ENCODE data around the gene HECTD4.

The HECTD4 gene

GRCh38 chr12:112314981-112315380, 67.2 kb downstream of the HECTD4 start:
- no peak for DNase-seq

- DNase-seq = no peak
These were observed 72.4 kb downstream of the HECTD4 start for GRCh38 chr12:112309797-112310196.

DNA sequence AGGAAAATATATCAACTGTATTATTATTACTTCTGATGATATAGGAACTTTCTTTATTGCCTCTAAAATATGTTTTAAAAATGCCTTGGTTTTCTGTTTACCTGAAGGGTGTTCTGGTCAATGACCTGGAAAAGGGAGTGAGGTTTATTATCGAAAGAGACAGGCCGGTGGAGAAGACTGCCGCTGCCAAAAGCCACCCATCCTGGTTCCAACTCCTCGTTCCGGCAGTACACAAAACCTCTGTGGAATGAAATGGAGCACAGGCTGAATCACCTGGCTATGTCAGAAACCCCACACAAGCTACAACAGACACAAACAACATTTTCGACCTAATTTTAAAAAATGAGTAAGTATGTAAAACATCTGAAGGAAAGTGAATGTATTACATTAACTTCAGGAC, 73.6 kb downstream of the HECTD4 start:
- no peak for DNase-seq

DNA sequence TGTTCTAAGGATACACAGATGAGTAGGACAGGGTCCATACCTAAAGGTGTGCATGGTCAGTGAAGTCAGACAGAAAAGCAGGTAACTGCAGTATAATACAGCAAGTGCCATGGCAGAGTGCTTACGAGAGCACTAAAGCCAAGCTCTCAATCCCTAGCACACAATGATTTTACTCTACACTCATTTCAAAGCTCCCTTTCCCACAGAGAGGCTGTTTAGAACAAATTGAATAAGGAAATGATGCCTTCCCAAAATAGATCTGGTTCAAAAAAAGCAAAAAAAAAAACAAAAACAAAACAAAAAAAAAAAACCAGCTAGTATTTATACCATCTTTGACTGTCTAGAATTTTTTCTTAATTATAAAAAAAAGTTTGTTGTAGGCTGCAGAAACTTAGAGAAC, 74.1 kb downstream of the HECTD4 start:
- no peak for DNase-seq

GRCh38 chr12:112307317-112308011, 74.8 kb downstream of the HECTD4 start:
- DNase-seq = no peak

DNA sequence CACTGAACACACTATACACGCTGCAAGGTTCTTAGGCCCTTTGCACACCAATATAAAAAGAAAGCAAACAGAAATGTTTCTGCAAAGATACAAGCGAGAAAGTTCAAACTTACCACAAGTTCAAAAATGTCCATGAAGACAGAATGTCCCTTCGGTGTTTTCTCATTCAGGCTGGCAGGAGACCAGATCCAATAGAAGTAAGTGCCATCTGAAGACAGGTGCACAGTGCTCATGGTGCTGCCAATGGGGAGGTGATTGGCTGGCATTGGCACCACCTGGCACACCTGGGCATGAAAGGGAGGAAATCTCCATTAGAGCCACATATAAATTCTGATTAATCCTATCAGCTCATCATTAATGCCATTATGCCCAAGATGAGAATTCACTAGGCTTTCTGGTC, 76.3 kb downstream of the HECTD4 start:
- DNase-seq = no peak

DNA sequence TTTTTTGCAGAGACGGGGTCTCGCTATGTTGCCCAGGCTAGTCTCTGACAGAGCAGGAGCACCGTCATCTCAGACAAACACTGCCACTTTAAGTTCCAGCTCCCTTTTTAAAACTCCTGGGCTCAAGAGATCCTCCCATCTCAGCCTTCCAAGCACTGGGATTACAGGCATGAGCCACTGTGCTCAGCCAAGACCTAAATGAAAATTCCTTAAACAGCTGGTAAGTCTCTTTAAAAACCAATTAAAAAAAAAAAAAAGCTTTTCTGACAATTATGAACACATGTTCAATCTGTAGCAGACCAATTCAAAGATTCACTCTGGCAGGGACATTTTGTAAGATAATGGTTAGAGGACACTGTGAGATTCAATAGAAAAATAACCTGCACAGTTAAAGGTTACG, 77.8 kb downstream of the HECTD4 start:
- DNase-seq = no peak

DNA sequence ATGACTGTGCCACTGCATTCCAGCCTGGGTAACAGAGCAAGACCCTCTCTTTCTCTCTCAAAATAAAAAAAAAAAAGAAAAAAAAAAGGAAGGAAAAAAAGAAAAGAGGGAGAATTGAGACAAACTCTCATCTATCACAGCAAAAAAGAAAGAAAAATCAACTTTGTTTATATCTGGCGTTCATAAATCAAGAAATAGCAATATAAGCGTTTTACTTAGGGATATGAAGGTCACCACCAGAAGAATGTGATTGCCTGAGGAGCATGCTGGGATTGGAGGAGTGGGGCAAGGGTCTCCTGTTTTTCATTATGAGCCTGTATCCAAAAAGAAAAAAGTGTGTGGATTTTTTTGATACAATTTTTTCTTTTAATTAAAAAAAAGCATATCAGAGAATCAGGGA, 78.4 kb downstream of the HECTD4 start:
- no peak for DNase-seq

DNA sequence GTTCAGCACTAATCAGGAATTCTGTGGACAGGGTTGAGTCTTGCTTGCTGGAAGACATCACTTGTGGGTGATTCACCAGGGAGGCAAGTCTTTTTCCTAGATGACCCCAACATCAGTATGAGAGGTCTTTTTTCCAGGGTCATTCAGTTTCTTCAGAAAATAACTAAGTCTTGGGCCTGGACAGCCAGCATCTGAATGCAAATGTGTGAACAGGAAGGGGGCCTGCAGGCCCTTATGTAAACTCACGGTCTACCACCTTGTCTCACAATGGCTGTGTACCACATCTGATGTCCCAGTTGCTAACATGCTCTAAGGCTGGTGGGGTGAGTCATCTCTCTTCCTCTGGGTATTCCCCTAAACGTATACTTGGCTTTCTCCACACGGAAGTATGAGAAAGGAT, 79.2 kb downstream of the HECTD4 start:
- DNase-seq = peak; percentile 4

DNA sequence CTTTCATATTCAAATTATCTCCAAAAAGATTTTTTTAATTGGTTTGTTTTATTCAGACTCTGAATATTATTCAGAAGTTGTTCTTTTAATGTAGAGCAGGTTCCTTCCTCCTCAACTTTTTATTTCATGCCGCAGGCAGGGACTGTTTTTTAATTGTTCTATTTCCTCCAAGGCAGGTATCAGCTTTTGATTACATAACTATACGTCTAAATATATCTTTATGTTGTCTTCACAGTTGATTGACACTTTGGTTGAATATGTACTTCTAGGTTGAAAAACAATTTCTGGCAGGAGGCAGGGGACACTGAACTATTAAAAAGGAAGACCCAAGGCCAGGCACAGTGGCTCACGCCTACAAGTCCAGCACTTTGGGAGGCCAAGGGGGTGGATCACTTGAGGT, 82.5 kb downstream of the HECTD4 start:
- no peak for DNase-seq

- DNase-seq = no peak
These were observed 85.0 kb downstream of the HECTD4 start for GRCh38 chr12:112297188-112297587.

GRCh38 chr12:112296183-112296582, 86.0 kb downstream of the HECTD4 start:
- no peak for DNase-seq

GRCh38 chr12:112294793-112295192, 87.4 kb downstream of the HECTD4 start:
- DNase-seq = no peak

GRCh38 chr12:112288638-112289037, 93.6 kb downstream of the HECTD4 start:
- no peak for DNase-seq

GRCh38 chr12:112285600-112286401, 96.4 kb downstream of the HECTD4 start:
- no peak for DNase-seq

GRCh38 chr12:112283546-112283945, 98.7 kb downstream of the HECTD4 start:
- no peak for DNase-seq

DNA sequence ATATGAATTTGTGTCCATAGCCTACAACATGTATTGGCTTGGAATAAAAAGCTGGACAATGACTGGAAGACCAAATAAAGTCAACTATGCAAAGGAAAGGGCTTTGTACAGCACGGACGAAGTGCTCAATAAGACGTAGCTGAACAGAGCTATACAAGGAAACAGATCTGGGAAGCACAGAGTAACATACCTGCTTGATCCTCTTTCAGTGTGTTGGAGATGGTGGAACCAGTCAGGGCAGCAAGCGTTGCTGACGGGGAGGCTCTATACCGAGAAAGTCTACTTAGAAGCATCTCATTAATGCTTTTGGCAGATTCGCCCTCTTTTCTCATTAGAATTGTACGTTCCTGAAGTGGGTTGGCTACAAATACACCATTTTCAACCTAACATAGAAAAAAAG, 99.3 kb downstream of the HECTD4 start:
- no peak for DNase-seq

GRCh38 chr12:112275836-112276235, 106.4 kb downstream of the HECTD4 start:
- DNase-seq = no peak

GRCh38 chr12:112275207-112275606, 107.0 kb downstream of the HECTD4 start:
- no peak for DNase-seq

DNA sequence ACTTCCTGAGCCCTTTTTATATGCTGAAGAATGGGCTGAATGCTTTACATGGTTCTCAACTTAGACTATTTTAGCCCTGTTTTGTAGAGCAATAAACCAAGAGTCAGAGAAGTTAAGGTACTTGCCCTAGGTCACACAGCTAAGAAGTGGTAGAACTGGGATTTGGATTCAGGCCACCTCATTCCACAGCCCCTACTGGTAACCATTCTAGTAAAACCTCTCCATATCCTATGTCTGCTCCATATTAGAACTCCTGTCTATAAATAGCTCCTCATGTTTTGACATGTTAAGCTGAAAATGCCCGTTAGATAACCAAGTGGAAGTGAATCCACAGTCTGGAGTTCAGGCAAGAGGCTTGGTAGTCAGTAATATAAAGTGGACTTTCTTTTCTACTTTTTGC, 111.6 kb downstream of the HECTD4 start:
- no peak for DNase-seq

- DNase-seq = no peak
These were observed 115.8 kb downstream of the HECTD4 start for GRCh38 chr12:112266473-112266872.

- DNase-seq = no peak
These were observed 120.7 kb downstream of the HECTD4 start for GRCh38 chr12:112261559-112261958.

- DNase-seq = no peak
These were observed 123.3 kb downstream of the HECTD4 start for GRCh38 chr12:112258926-112259325.

- no peak for DNase-seq
These were observed 125.5 kb downstream of the HECTD4 start for GRCh38 chr12:112256780-112257179.

DNA sequence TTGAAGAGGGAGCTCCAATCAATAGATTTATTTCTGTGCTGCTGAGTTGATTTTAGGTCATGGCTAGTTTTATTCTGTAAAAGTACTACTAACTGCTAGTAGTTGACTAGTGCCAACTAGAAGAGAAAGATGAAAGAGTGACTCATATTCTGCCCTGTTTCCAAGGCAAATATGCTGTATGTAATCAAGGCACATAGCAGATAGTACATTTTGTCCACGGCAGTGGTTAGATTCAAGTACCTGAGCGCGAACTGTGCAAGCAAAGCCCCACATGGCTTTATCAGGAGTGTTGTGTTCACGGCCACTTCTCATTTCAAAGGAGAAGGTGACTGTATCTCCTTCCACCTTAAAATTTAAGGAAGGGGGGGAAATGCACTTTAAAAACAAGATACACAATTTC, 130.0 kb downstream of the HECTD4 start:
- DNase-seq = no peak
